Measurements from ENCODE around the gene MMP23B.

Gene MMP23B

GRCh38 chr1:1602968-1603506, 28.9 kb upstream of the MMP23B start:
- DNase-seq = no peak

GRCh38 chr1:1603671-1604373, 28.2 kb upstream of the MMP23B start:
- no peak for DNase-seq

- no peak for DNase-seq
Measured at GRCh38 chr1:1604374-1605033, 27.5 kb upstream of the MMP23B start.

GRCh38 chr1:1605034-1605591, 26.9 kb upstream of the MMP23B start:
- DNase-seq = peak; percentile 40

- no peak for DNase-seq
Measured at GRCh38 chr1:1605724-1606123, 26.2 kb upstream of the MMP23B start.

GRCh38 chr1:1606232-1606631, 25.7 kb upstream of the MMP23B start:
- no peak for DNase-seq

- DNase-seq = no peak
Measured at GRCh38 chr1:1609822-1610485, 22.0 kb upstream of the MMP23B start.

- DNase-seq = no peak
Measured at GRCh38 chr1:1610796-1611195, 21.2 kb upstream of the MMP23B start.

- DNase-seq = no peak
Measured at GRCh38 chr1:1612104-1612400, 19.9 kb upstream of the MMP23B start.

- DNase-seq = no peak
Measured at GRCh38 chr1:1613509-1614082, 18.4 kb upstream of the MMP23B start.

GRCh38 chr1:1614204-1614953, 17.6 kb upstream of the MMP23B start:
- peak; percentile 95 for DNase-seq

- DNase-seq = no peak
Measured at GRCh38 chr1:1614954-1615255, 17.1 kb upstream of the MMP23B start.

GRCh38 chr1:1615256-1616044, 16.5 kb upstream of the MMP23B start, which contains the start of gene MIB2:
Gene MIB2 (plus strand): TSS chr1:1615500. CDS start chr1:1623453, 7,953 bp downstream.
- peak; percentile 99 for DNase-seq

- peak; percentile 62 for DNase-seq
Measured at GRCh38 chr1:1616045-1616790, 15.8 kb upstream of the MMP23B start.

GRCh38 chr1:1616838-1617237, 15.1 kb upstream of the MMP23B start:
- DNase-seq = no peak

- DNase-seq = no peak
Measured at GRCh38 chr1:1617516-1617915, 14.5 kb upstream of the MMP23B start.

GRCh38 chr1:1617925-1618324, 14.0 kb upstream of the MMP23B start:
- no peak for DNase-seq

GRCh38 chr1:1618396-1619068, 13.4 kb upstream of the MMP23B start:
- no peak for DNase-seq

GRCh38 chr1:1619917-1620361, 12.0 kb upstream of the MMP23B start:
- DNase-seq = peak; percentile 48

GRCh38 chr1:1620433-1621139, 11.4 kb upstream of the MMP23B start:
- DNase-seq = no peak
